22Rv1 (cell line): Measurements from ENCODE around the gene RPL7A.

Experiments
- CTCF ChIP-seq: fragments of 450-650 bp; IDR thresholded peaks from 2 replicates; pipeline ENCODE4 v1.5.1; 2017; ENCODE audit warnings: mild to moderate bottlenecking
- ZFX ChIP-seq: fragments of 450-650 bp; IDR thresholded peaks from 2 replicates; pipeline ENCODE4 v1.6.1; 2017; ENCODE audit warnings: antibody characterized with exemption, borderline replicate concordance

- TF ChIP-seq CTCF (no peak), ZFX (no peak)
These were observed 43.9 kb upstream of the RPL7A start for GRCh38 chr9:133304158-133304470.
